Measurements from ENCODE around the gene MIEF1. TPM values are rescaled to one million over a fixed set of nuclear protein-coding genes. Genes with fewer than 3 reads are reported as not detected.

Gene MIEF1
- total RNA-seq, 4 donors from 2014 or later = 19.7 to 21.7 (median 20.9) TPM

GRCh38 chr22:39491696-39492095 lies 10.4 kb upstream of the MIEF1 start:
- Histone ChIP-seq H3K27ac (replicated peaks in 1 of 4) (no peak overlapping the region), H3K9me3 (no peaks in the 10 kb centered on the region), H3K4me3 (no peak overlapping the region), H3K36me3 (peaks cover 0 to 13% (median 0%) of the 10 kb centered on the region in 4 donors), H3K4me1 (peaks cover 3 to 26% (median 18%) of the 10 kb centered on the region in 4 donors), H3K27me3 (peaks cover 0 to 9% (median 0%) of the 10 kb centered on the region in 4 donors)
- no peak for TF ChIP-seq POLR2A (IDR thresholded peaks at IDR 0.05; ENCODE audit: low read depth)
- no peak for TF ChIP-seq CTCF (IDR thresholded peaks at IDR 0.05)
- no peak for TF ChIP-seq POLR2AphosphoS5 (IDR thresholded peaks at IDR 0.05)
- no peak for TF ChIP-seq EP300 (IDR thresholded peaks at IDR 0.05)
- 93% methylated on average over 6 of the region's 6 CpGs for WGBS
- intact Hi-C loops (cut with DNase I) = no loop called here
- no peak for DNase-seq (ENCODE audit: extremely low spot score)

GRCh38 chr22:39492186-39492585 lies 9.9 kb upstream of the MIEF1 start:
- peaks cover 0 to 13% (median 0%) of the 10 kb centered on the region in 4 donors for H3K36me3 ChIP-seq
- WGBS = 68% methylated on average over 3 of the region's 3 CpGs
- DNase-seq (ENCODE audit: extremely low spot score) = no peak
- intact Hi-C loops (cut with DNase I) = no loop called here
- TF ChIP-seq POLR2A (IDR thresholded peaks at IDR 0.05; ENCODE audit: low read depth) = no peak
- no peak for TF ChIP-seq EP300 (IDR thresholded peaks at IDR 0.05)
- no peak for TF ChIP-seq CTCF (IDR thresholded peaks at IDR 0.05)
- no peak for TF ChIP-seq POLR2AphosphoS5 (IDR thresholded peaks at IDR 0.05)
- H3K4me3 ChIP-seq = no peak overlapping the region
- H3K27ac ChIP-seq (replicated peaks in 1 of 4) = no peak overlapping the region
- no peaks in the 10 kb centered on the region for H3K9me3 ChIP-seq
- peaks cover 3 to 27% (median 20%) of the 10 kb centered on the region in 4 donors for H3K4me1 ChIP-seq
- peaks cover 0 to 9% (median 0%) of the 10 kb centered on the region in 4 donors for H3K27me3 ChIP-seq

GRCh38 chr22:39493759-39494158 lies 8.3 kb upstream of the MIEF1 start:
- Histone ChIP-seq H3K36me3 (peaks cover 0 to under 1% (median 0%) of the 10 kb centered on the region in 4 donors), H3K4me1 (peaks cover 11 to 38% (median 26%) of the 10 kb centered on the region in 4 donors), H3K9me3 (no peaks in the 10 kb centered on the region), H3K27me3 (peaks cover 0 to 9% (median 0%) of the 10 kb centered on the region in 4 donors), H3K27ac (replicated peaks in 1 of 4) (no peak overlapping the region), H3K4me3 (no peak overlapping the region)
- intact Hi-C loops (cut with DNase I) = loop anchor here (2.0 kb wide), 1 partner anchor 35 kb away; no protein-coding TSS in a partner anchor
- TF ChIP-seq EP300 (IDR thresholded peaks at IDR 0.05) (no peak), POLR2AphosphoS5 (IDR thresholded peaks at IDR 0.05) (no peak), POLR2A (IDR thresholded peaks at IDR 0.05; ENCODE audit: low read depth) (no peak), CTCF (IDR thresholded peaks at IDR 0.05) (no peak)
- DNase-seq (ENCODE audit: extremely low spot score) = no peak
- whole genome bisulfite sequencing = 60% methylated on average over 4 of the region's 4 CpGs

- H3K4me3 ChIP-seq = no peak overlapping the region
- WGBS = 71% methylated on average over 10 of the region's 10 CpGs
- intact Hi-C loops (cut with DNase I) = loop anchor here (2.0 kb wide), 1 partner anchor 34 kb away; no protein-coding TSS in a partner anchor
- peaks cover 0 to 9% (median 0%) of the 10 kb centered on the region in 4 donors for H3K27me3 ChIP-seq
- H3K27ac ChIP-seq (replicated peaks in 1 of 4) = peak overlapping the region in 1 of 4 donors; percentile 13
- TF ChIP-seq POLR2AphosphoS5 (IDR thresholded peaks at IDR 0.05) = no peak
- no peak for TF ChIP-seq EP300 (IDR thresholded peaks at IDR 0.05)
- no peak for TF ChIP-seq CTCF (IDR thresholded peaks at IDR 0.05)
- no peak for TF ChIP-seq POLR2A (IDR thresholded peaks at IDR 0.05; ENCODE audit: low read depth)
- H3K36me3 ChIP-seq = no peaks in the 10 kb centered on the region
- no peak for DNase-seq (ENCODE audit: extremely low spot score)
- peaks cover 13 to 39% (median 28%) of the 10 kb centered on the region in 4 donors for H3K4me1 ChIP-seq
- no peaks in the 10 kb centered on the region for H3K9me3 ChIP-seq
These were observed 7.5 kb upstream of the MIEF1 start for GRCh38 chr22:39494471-39495120.

All from esophagus muscularis mucosa (tissue), 4 donors.